ENCODE measurements around the gene VPS37D. TPM values are rescaled to one million over a fixed set of nuclear protein-coding genes. Genes with fewer than 3 reads are reported as not detected.
"Not testable (repeated sequence)": the region's sequence is repeated elsewhere in the genome, so short reads cannot be mapped to it uniquely, and the experiment has no call there.

VPS37D gene
- total RNA-seq, 2 donors from 2014 or later = 0.62 to 2.0 TPM

GRCh38 chr7:73707045-73707631, 39.5 kb downstream of the VPS37D start:
- H3K9ac ChIP-seq (ENCODE audit: low read depth in 2 of 2, low read length in 2 of 2) = peak overlapping the region in 1 of 2 donors; percentile 23
- no peaks in the 10 kb centered on the region for H3K27me3 ChIP-seq
- no peaks in the 10 kb centered on the region for H3K9me3 ChIP-seq
- no peaks in the 10 kb centered on the region for H3K36me3 ChIP-seq
- TF ChIP-seq, protein P1, sequence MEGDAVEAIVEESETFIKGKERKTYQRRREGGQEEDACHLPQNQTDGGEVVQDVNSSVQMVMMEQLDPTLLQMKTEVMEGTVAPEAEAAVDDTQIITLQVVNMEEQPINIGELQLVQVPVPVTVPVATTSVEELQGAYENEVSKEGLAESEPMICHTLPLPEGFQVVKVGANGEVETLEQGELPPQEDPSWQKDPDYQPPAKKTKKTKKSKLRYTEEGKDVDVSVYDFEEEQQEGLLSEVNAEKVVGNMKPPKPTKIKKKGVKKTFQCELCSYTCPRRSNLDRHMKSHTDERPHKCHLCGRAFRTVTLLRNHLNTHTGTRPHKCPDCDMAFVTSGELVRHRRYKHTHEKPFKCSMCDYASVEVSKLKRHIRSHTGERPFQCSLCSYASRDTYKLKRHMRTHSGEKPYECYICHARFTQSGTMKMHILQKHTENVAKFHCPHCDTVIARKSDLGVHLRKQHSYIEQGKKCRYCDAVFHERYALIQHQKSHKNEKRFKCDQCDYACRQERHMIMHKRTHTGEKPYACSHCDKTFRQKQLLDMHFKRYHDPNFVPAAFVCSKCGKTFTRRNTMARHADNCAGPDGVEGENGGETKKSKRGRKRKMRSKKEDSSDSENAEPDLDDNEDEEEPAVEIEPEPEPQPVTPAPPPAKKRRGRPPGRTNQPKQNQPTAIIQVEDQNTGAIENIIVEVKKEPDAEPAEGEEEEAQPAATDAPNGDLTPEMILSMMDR (IDR thresholded peaks at IDR 0.05) = no peak
- no peak overlapping the region for H3K27ac ChIP-seq
- H3K4me3 ChIP-seq = no peak overlapping the region
- intact Hi-C loops (cut with DNase I) = no loop called here
- peak; percentile 94 for DNase-seq
- no peaks in the 10 kb centered on the region for H3K4me1 ChIP-seq

GRCh38 chr7:73708961-73709549, 41.4 kb downstream of the VPS37D start:
- DNase-seq = no peak
- Histone ChIP-seq H3K27ac (no peak overlapping the region), H3K9me3 (no peaks in the 10 kb centered on the region), H3K4me1 (no peaks in the 10 kb centered on the region), H3K9ac (ENCODE audit: low read depth in 2 of 2, low read length in 2 of 2) (no peak overlapping the region), H3K27me3 (no peaks in the 10 kb centered on the region), H3K36me3 (no peaks in the 10 kb centered on the region), H3K4me3 (no peak overlapping the region)
- intact Hi-C loops (cut with DNase I) = no loop called here
- TF ChIP-seq, protein P1 (IDR thresholded peaks at IDR 0.05) = no peak

- H3K27ac ChIP-seq = no peak overlapping the region
- H3K9ac ChIP-seq (ENCODE audit: low read depth in 2 of 2, low read length in 2 of 2) = no peak overlapping the region
- intact Hi-C loops (cut with DNase I) = loop anchor here (5.0 kb wide), 1 partner anchor 45 kb away; the partner anchor contains the start of gene VPS37D
- no peak overlapping the region for H3K4me3 ChIP-seq
- no peaks in the 10 kb centered on the region for H3K9me3 ChIP-seq
- H3K4me1 ChIP-seq = peaks cover 4% of the 10 kb centered on the region
- H3K36me3 ChIP-seq = no peaks in the 10 kb centered on the region
- no peaks in the 10 kb centered on the region for H3K27me3 ChIP-seq
- TF ChIP-seq, protein P1 (IDR thresholded peaks at IDR 0.05) = no peak
- DNase-seq = no peak
Measured at GRCh38 chr7:73712773-73713172, 45.1 kb downstream of the VPS37D start.

- not testable (repeated sequence) for DNase-seq; H3K27ac ChIP-seq; H3K36me3 ChIP-seq; H3K4me1 ChIP-seq; H3K9ac ChIP-seq (ENCODE audit: low read depth in 2 of 2, low read length in 2 of 2); H3K9me3 ChIP-seq; H3K4me3 ChIP-seq; H3K27me3 ChIP-seq
- intact Hi-C loops (cut with DNase I) = loop anchor here (5.0 kb wide), 1 partner anchor 46 kb away; the partner anchor contains the start of gene VPS37D
Measured at GRCh38 chr7:73713319-73713718, 45.7 kb downstream of the VPS37D start.

DNA sequence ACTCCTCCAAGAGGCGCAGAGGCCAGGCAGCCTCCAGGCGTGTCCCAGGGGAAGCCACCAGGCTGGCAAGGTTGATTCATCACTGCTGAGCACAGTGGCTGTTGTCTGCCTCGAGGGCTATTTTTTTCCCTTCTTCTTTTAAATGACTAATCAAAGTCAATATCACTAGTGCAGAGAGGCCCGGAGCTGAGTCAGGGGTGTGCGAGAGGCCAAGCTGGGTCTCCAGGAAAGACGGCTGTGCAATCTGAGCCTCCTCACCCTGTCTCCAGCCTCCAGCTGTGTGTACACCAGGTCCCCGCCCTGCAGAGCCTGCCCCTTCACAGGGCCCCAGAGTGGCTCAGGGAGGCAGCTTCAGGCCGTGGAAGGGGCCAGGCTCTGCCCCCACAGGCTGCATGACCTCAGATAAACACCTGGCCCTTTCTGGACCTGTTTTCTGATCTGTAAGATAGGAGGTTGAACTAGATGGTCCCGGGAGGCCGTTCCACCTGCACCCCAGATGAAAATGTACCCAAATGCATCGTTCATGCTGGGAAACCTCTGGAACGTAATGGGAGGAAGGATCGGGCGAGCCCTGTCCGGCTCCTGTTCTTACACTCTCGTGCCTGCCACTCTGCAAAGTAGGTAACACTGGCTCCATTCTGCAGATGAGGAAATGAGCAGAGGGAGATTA, 48.2 kb downstream of the VPS37D start:
- Histone ChIP-seq H3K9ac (ENCODE audit: low read depth in 2 of 2, low read length in 2 of 2) (no peak overlapping the region), H3K27me3 (no peaks in the 10 kb centered on the region), H3K36me3 (no peaks in the 10 kb centered on the region), H3K4me3 (no peak overlapping the region), H3K4me1 (peaks cover 16% of the 10 kb centered on the region), H3K9me3 (no peaks in the 10 kb centered on the region), H3K27ac (no peak overlapping the region)
- intact Hi-C loops (cut with DNase I) = no loop called here
- no peak for DNase-seq
- TF ChIP-seq, protein P1 (IDR thresholded peaks at IDR 0.05) = no peak

Measured in colonic mucosa (tissue), 4 donors.